Retinal pigment epithelial cell (primary cell): ENCODE results near the gene DFFA.

Experiments
- DNase-seq: peaks from one replicate; pipeline ENCODE4 v3.0.0-alpha.2; 2010; ENCODE audit warnings: low read depth
- H3K4me3 ChIP-seq: 2 replicates; pipeline ENCODE4 v1.5.1; 2011; ENCODE audit warnings: mild to moderate bottlenecking, low read length, control low read depth, moderate library complexity
- CTCF ChIP-seq: conservative IDR thresholded peaks from 2 replicates; pipeline ENCODE4 v1.5.1; 2011; ENCODE audit warnings: low read depth, low read length, control low read depth, inconsistent platforms

Gene DFFA

GRCh38 chr1:10516925-10517676 is 44.8 kb upstream of the DFFA start:
- no peak for TF ChIP-seq CTCF
- no peak for DNase-seq

GRCh38 chr1:10515976-10516750 is 43.8 kb upstream of the DFFA start:
- no peak overlapping the region for H3K4me3 ChIP-seq
- TF ChIP-seq CTCF, result no peak
- DNase-seq, result no peak

More at GRCh38 chr1:10516925-10517676, 44.8 kb upstream of the DFFA start:
- no peak overlapping the region for H3K4me3 ChIP-seq

- no peak overlapping the region for H3K4me3 ChIP-seq
- no peak for TF ChIP-seq CTCF
- no peak for DNase-seq
These were observed 43.1 kb upstream of the DFFA start for GRCh38 chr1:10515301-10515975.

GRCh38 chr1:10514490-10515235 is 42.3 kb upstream of the DFFA start:
- peak; percentile 70 for TF ChIP-seq CTCF
- no peak for DNase-seq
- H3K4me3 ChIP-seq, result no peak overlapping the region

- H3K4me3 ChIP-seq, result no peak overlapping the region
- DNase-seq, result no peak
- TF ChIP-seq CTCF, result no peak
These were observed 40.9 kb upstream of the DFFA start for GRCh38 chr1:10513199-10513598.

- no peak for TF ChIP-seq CTCF
- no peak overlapping the region for H3K4me3 ChIP-seq
- no peak for DNase-seq
These were observed 39.2 kb upstream of the DFFA start for GRCh38 chr1:10511494-10511885.
